Measurements from ENCODE around the gene SMARCD2.
"Not testable (repeated sequence)": the region's sequence is repeated elsewhere in the genome, so short reads cannot be mapped to it uniquely, and the experiment has no call there.

SMARCD2 gene

DNA sequence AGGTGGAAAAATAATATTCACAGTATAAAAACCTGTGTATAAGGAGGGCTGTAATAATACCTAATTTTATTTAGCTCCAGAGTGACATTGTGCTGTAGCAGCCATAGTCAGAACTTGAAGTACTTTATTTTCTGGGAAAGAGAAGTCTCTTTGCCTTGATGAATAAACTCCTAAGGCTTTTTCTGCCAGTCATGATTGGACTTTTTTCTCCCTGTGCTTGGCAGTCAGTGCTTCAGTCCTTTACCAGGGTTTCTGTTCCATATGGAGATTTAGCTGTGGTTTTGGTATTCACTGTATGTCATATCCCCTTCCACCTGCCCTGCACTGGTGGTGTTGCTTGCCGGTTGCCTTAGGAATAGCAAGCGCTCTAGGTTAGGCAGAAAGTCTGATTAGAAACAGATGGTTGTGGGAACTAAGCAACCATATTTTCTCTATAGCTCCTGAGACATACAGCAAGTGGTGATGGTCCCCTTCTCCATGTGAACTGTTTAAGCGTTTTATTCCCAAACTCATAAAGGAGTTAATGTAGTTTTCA is 43.8 kb downstream of the SMARCD2 start:
- DNase-seq (ENCODE audit: extremely low read depth, low read depth), result no peak
- TF ChIP-seq, protein P1, sequence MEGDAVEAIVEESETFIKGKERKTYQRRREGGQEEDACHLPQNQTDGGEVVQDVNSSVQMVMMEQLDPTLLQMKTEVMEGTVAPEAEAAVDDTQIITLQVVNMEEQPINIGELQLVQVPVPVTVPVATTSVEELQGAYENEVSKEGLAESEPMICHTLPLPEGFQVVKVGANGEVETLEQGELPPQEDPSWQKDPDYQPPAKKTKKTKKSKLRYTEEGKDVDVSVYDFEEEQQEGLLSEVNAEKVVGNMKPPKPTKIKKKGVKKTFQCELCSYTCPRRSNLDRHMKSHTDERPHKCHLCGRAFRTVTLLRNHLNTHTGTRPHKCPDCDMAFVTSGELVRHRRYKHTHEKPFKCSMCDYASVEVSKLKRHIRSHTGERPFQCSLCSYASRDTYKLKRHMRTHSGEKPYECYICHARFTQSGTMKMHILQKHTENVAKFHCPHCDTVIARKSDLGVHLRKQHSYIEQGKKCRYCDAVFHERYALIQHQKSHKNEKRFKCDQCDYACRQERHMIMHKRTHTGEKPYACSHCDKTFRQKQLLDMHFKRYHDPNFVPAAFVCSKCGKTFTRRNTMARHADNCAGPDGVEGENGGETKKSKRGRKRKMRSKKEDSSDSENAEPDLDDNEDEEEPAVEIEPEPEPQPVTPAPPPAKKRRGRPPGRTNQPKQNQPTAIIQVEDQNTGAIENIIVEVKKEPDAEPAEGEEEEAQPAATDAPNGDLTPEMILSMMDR (IDR thresholded peaks at IDR 0.05; ENCODE audit: low read depth, low read length), result no peak

- DNase-seq (ENCODE audit: extremely low read depth, low read depth), result not testable (repeated sequence)
Measured at GRCh38 chr17:63796375-63796774, 46.1 kb downstream of the SMARCD2 start.

GRCh38 chr17:63792055-63792729 is 50.3 kb downstream of the SMARCD2 start:
- TF ChIP-seq, protein P1 (IDR thresholded peaks at IDR 0.05; ENCODE audit: low read depth, low read length), result no peak
- no peak for DNase-seq (ENCODE audit: extremely low read depth, low read depth)

DNA sequence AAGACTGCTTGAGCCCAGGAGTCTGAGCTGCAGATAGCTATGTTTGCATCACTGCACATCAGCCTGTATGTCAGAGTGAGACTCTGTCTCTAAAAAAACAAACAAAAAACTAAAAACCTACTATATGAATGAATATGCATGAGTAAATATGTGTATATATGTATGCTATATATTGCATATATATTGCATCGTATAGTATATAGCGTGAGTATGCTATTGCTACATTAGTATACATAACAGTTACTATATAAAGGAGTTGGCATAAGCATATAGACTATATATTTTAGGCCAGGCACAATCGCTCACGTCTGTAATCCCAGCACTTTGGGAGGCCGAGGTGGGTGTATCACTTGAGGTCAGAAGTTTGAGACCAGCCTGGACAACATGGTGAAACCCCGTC is 52.4 kb downstream of the SMARCD2 start:
- TF ChIP-seq, protein P1 (IDR thresholded peaks at IDR 0.05; ENCODE audit: low read depth, low read length), result no peak
- DNase-seq (ENCODE audit: extremely low read depth, low read depth), result no peak

DNA sequence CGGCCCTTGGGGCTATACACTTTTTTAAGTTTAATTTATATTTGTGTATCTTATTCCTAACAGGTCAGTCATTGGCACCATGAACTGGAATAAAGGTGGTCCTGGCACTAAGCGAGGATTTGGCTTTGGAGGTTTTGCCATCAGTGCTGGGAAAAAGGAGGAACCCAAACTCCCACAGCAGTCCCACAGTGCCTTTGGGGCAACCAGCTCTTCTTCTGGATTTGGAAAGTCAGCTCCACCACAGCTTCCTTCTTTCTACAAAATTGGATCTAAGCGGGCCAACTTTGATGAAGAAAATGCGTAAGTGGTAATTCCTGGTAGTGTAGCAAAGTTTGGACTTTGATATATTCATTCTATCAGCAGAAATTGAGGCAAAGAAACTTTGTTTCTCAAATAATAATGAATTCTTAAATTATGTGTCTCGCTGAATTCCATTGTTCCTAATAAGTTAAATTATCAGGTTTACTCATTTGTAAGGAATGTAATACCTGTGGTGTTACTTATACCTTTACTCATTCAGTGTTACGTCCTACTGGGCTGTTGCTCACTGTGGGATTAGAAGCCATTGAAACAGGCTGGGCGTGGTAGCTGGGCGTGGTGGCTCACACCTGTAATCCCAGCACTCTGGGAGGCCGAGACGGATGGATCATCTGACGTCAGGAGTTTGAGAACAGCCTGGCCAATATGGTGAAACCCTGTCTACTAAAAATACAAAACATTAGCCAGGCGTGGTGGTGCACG is 55.3 kb downstream of the SMARCD2 start:
- no peak for DNase-seq (ENCODE audit: extremely low read depth, low read depth)
- TF ChIP-seq, protein P1 (IDR thresholded peaks at IDR 0.05; ENCODE audit: low read depth, low read length), result no peak

- no peak for DNase-seq (ENCODE audit: extremely low read depth, low read depth)
- TF ChIP-seq, protein P1 (IDR thresholded peaks at IDR 0.05; ENCODE audit: low read depth, low read length), result no peak
Measured at GRCh38 chr17:63786117-63786516, 56.4 kb downstream of the SMARCD2 start.

GRCh38 chr17:63785556-63785955 is 56.9 kb downstream of the SMARCD2 start:
- DNase-seq (ENCODE audit: extremely low read depth, low read depth), result no peak
- TF ChIP-seq, protein P1 (IDR thresholded peaks at IDR 0.05; ENCODE audit: low read depth, low read length), result no peak

Measured in AG09319 (cell line).